GM10266 (cell line): ENCODE data around the gene FAM221A.

ENCODE experiments used
- DNase-seq: peaks from one replicate; pipeline ENCODE4 v3.0.0; 2012; ENCODE audit errors: extremely low spot score
- TF ChIP-seq, protein P1 (sequence below): IDR thresholded peaks from 2 replicates; pipeline ENCODE4 v1.5.1; 2012; ENCODE audit warnings: mild to moderate bottlenecking, low read depth; ENCODE audit not compliant: control insufficient read depth, insufficient read depth; ENCODE audit errors: missing control alignments

Gene FAM221A

DNA sequence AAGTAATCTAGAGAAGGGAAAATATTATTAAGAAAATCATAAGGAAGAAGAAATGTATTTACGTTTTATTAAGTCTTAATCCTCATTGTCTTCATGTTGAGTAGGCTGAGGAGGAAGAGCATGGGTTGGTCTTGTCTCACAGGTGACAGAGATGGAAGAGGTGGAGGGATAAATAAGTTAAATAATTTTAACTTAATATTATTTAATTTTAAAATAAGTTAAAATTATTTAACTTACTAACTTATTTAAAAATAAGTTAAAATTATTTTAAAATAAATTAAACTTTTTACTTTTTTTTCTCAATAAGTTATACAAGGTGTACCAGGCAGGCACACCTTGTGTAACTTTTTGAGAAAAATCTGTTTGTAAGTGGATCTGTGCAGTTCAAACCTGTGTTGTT is 66.6 kb downstream of the FAM221A start:
- TF ChIP-seq, protein P1, sequence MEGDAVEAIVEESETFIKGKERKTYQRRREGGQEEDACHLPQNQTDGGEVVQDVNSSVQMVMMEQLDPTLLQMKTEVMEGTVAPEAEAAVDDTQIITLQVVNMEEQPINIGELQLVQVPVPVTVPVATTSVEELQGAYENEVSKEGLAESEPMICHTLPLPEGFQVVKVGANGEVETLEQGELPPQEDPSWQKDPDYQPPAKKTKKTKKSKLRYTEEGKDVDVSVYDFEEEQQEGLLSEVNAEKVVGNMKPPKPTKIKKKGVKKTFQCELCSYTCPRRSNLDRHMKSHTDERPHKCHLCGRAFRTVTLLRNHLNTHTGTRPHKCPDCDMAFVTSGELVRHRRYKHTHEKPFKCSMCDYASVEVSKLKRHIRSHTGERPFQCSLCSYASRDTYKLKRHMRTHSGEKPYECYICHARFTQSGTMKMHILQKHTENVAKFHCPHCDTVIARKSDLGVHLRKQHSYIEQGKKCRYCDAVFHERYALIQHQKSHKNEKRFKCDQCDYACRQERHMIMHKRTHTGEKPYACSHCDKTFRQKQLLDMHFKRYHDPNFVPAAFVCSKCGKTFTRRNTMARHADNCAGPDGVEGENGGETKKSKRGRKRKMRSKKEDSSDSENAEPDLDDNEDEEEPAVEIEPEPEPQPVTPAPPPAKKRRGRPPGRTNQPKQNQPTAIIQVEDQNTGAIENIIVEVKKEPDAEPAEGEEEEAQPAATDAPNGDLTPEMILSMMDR = no peak

DNA sequence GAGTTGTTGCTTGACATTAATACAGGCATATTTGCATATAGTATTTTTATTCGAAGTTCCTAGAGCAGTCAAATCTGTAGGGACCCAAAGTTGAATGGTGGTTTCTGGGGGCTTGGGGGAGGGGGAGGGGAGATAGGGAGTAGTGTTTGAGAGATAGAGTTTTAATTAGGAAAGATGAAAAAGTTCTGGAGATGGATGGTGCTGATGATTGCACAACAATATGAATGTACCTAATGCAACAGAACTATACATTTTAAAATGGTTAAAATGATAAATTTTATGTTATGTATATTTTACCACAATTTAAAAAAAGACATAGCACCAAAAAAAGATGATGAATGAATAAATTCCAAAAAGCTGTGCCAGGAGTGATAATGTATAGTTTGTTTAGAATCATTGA is 71.9 kb downstream of the FAM221A start:
- TF ChIP-seq, protein P1 = no peak
- no peak for DNase-seq

More for the DNA sequence above, 66.6 kb downstream of the FAM221A start:
- DNase-seq = no peak
